GM15510 (cell line): ENCODE data around the gene BBX.
A peak's percentile ranks its signal among the peaks of the same experiment; 100 is the strongest.

Experiments used
- POLR2A ChIP-seq: IDR thresholded peaks from 3 replicates; pipeline ENCODE4 v1.6.1; 2011; ENCODE audit warnings: borderline replicate concordance; ENCODE audit not compliant: insufficient read length; ENCODE audit errors: extremely low read depth

BBX gene

DNA sequence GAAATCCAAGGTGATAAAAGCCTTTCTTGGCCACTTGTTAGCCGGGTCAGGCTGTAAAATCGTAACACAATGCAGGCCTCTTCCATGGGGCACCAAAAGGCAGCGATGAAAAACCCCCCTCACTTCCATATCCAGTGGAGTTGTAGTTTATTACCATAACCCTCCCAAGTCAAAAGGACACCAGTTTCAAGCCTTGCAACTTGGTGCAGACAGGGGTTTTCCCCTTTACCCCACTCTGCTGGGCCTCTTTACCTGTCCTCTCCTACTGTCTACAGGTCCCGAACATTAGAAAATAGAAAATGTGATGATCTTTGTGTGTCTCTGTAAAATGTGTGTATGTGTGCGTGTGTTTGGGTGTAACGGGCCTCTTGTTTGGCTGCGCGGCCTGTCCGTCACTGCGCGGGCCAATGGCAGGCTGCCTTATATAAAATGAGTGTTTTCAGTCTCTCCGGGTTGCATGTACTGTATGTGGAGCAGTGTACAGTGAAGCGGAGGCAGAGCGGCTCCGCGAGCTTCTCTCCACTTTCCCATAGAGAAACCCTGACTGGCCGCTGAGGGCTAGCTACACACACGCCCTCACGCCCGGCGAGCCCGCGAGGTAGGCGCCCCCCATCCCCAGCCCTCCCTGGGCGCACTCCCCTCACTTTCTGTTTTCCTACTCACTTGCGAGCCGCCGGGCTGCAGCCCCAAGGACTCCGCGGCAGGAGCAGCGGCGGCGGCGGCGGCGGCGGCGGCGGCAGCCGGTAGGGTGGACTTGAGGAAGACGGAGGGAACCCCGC lies at the start of gene BBX:
Gene BBX (plus strand): TSS at position 453 of the 779 bp plus-strand sequence. CDS start 187,499 bp downstream, outside the sequence.
- TF ChIP-seq POLR2A: peak; percentile 60

DNA sequence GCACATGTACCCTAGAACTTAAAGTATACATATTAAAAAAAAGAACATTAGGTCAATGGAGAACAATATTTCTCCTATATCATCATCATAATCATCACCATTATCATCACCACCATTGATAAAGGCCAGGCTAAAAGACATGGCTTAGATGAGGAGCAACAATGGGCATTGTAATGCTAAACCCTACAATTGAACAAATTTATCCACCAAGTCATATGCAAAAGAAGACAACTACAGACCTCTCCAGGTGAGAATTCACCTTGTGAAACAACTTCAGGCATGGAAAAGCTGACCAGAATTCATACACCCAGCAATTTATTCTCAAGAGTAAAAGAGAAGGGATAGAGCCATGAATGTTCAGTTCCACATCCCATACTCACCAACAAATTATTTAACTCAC lies 46.3 kb upstream of the BBX start:
- TF ChIP-seq POLR2A: no peak

DNA sequence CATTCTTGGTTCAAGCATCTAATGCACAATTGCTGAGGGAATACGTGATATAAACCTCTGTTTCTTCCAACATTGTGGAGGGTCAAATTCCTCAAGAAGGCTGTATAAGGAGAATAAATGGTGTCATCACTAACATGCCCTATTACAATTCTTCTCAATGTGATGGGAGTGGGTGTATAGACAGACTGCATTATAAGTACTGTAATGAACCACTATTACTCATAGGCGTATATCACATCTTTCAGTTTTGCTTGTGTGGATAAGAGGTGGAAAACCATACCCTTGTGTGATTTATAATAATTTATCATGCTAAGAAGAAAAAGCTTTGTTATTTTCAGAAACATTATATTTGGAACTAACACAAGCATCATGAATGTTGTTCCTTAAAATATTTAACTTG lies 35.3 kb upstream of the BBX start:
- TF ChIP-seq POLR2A: no peak

DNA sequence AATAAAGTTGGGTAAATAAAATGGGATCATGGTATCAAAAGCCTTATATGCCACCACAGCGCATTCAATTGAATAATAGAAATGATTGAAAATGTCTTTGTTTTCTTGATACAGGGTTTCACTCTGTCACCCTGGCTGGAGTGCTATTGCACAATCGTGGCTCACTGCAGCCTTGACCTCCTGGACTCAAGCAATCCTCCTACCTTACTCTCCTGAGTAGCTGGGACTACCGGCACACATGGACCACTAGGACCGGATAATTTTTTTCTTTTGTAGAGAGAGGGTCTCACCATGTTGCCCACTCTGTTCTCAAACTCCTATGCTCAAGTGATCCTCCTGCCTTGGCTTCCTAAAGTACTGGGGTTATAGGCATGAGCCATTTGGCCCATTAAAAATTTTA lies 33.8 kb upstream of the BBX start:
- no peak for TF ChIP-seq POLR2A

GRCh38 chr3:107493134-107493533 lies 29.6 kb upstream of the BBX start:
- TF ChIP-seq POLR2A: no peak

DNA sequence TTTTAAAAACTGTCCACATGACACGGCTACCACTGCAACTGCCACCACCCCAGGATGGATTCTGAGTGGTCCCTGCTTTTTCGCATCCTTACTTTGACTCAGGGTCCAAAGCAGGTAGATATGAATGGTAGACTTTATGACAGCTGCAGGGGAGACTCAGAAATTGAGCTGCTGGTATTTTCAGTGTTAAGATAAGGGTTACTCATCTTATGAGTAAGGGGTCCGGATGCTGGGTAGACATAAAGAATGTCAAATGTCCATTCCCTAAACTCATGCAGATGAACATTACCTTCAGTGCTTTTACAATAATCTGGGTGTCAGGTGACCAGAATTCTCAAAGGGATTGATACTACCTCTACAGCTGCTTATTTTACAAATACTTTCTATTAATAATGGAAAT lies 25.9 kb upstream of the BBX start:
- TF ChIP-seq POLR2A: no peak

DNA sequence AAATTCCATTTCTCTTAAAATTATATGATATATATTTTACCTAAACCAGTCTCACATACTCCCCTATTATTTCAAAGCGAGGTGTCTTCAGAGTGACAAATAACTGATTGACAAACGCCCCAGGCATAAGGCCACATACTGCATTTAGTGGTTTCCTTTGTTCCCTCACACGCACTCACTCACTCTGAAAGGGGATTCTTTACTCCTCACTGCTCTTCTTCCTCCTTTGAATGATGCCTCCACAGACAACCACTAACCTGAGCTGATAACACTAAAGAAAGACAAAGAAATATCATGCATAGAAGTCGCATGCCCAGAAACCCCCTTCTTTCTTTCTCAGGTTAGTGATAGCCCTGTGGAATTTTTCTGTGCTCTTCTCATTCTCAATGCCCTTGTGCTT lies 24.1 kb upstream of the BBX start:
- TF ChIP-seq POLR2A: no peak

- TF ChIP-seq POLR2A: no peak
Observed at GRCh38 chr3:107506458-107506857, 16.3 kb upstream of the BBX start.

DNA sequence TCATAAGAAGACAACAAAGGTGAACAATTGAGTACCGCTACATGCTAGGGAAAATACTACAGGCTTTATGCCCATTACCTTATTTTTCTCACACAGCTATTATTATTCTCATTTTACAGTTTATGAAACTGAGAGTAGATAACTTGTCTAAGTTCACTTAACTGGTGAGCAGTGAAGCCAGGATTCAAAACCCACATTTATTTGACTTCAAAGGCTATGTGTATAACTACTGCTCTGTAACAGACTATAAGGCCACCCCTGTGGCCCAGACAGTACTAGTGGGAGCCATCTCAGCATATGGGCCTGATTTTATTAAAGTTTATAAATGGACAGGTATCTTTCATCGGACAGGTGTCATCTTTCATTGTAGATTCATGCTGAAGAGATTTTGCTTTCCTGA lies 14.4 kb upstream of the BBX start:
- no peak for TF ChIP-seq POLR2A

- TF ChIP-seq POLR2A: no peak
Observed at GRCh38 chr3:107512108-107512507, 10.7 kb upstream of the BBX start.

DNA sequence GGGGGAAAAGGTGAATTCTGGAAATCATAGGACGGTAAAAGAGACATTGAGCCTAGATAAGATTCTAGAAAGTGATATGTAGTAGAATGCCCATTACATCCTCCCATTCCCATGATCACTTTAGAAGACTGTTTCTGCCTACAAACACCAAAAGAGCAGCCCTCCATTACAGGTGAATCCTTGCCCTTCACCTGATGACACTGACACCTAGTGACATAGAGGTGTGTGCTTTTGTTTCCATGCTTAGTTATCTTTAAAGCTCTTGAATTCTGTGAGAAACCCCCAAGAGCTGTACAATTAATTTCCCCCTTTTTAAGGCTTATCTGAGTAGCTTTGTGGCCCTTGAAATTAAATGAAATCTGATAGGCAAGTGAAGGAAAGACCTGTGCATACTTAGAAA lies 8.3 kb upstream of the BBX start:
- no peak for TF ChIP-seq POLR2A

DNA sequence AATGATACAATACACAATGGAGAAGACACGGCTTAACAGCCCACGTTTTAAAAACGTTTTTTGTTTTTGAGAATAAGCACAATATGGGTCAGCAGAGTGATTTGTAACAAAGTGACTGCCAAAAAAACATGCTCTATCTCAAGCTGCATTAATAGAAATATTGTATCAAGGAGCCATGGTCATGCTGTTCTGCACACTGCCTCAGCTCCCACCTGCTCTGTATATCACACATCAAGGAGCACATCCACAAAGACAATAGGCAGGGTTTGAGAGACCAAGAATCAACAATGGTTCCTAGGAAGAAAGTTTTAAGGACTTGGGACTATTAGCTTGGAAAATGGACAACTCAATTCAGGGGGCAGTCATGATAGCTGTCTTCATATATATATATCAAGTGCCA lies 6.3 kb upstream of the BBX start:
- no peak for TF ChIP-seq POLR2A

- no peak for TF ChIP-seq POLR2A
Observed at GRCh38 chr3:107520535-107520934, 2.2 kb upstream of the BBX start.

DNA sequence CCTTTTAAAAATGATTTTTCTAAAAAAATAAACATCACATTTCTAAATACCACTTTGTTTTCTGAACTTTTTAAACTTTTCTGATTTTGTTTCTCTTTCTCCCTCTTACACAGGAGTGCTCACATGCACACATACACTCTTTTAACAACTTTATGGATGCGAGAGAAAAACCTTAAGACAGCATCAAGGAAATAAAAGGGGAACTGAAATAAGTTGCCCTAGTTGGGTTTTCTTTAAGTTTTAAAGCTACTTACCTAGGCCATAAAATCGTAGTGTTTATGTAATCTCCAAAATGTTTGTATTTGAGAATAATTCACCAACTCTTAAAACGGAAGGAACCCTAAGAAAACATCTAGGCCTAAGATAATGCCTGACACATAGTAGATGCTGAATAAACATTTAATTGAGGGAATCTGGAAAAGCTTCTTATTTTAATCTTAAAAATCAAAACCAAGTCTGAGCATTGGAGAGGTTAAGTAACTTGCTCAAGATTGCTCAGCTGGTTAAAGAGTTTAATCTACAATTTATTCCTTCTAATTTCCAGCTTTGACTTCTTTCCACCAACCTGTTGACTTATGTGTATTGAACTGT lies 1.2 kb upstream of the BBX start:
- no peak for TF ChIP-seq POLR2A

DNA sequence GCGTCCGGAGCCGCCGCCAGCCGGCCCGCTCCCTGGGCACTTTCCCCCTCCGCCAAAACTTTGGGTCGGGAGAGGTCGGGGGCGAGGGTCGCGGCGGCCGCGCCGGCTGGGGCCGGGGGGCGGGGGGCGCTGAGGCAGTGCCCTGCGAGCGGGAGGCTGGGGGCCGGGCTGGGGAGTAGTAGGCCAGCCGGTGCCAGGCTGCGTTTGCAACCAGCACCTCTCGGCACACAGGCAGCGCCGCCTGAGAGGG lies 452 bp downstream of the BBX start:
- TF ChIP-seq POLR2A: no peak

- TF ChIP-seq POLR2A: no peak
Observed at GRCh38 chr3:107523539-107524325, 970 bp downstream of the BBX start.
